Measurements from ENCODE around the gene HOXC12.
A peak's percentile ranks its signal among the peaks of the same experiment; 100 is the strongest.

The HOXC12 gene

DNA sequence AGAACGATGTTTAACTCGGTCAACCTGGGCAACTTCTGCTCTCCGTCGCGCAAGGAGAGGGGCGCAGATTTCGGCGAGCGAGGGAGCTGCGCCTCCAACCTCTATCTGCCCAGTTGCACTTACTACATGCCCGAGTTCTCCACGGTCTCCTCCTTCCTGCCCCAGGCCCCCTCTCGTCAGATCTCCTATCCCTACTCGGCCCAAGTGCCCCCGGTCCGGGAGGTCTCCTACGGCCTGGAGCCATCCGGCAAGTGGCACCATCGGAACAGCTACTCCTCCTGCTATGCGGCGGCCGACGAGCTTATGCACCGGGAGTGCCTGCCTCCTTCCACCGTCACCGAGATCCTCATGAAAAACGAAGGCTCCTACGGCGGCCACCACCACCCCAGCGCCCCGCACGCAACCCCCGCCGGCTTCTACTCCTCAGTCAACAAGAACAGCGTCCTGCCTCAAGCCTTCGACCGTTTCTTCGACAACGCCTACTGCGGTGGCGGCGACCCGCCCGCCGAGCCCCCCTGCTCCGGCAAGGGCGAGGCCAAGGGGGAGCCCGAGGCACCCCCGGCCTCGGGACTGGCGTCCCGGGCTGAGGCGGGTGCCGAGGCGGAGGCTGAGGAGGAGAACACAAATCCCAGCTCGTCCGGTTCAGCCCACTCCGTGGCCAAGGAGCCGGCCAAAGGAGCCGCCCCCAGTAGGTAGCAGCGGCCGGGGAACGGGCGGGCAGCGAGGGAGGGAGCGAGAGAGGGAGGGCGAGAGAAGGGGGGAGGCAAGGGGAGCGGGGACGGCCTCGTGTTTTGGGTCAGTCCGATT is 18.7 kb downstream of the HOXC12 start:
- no peak for DNase-seq

DNA sequence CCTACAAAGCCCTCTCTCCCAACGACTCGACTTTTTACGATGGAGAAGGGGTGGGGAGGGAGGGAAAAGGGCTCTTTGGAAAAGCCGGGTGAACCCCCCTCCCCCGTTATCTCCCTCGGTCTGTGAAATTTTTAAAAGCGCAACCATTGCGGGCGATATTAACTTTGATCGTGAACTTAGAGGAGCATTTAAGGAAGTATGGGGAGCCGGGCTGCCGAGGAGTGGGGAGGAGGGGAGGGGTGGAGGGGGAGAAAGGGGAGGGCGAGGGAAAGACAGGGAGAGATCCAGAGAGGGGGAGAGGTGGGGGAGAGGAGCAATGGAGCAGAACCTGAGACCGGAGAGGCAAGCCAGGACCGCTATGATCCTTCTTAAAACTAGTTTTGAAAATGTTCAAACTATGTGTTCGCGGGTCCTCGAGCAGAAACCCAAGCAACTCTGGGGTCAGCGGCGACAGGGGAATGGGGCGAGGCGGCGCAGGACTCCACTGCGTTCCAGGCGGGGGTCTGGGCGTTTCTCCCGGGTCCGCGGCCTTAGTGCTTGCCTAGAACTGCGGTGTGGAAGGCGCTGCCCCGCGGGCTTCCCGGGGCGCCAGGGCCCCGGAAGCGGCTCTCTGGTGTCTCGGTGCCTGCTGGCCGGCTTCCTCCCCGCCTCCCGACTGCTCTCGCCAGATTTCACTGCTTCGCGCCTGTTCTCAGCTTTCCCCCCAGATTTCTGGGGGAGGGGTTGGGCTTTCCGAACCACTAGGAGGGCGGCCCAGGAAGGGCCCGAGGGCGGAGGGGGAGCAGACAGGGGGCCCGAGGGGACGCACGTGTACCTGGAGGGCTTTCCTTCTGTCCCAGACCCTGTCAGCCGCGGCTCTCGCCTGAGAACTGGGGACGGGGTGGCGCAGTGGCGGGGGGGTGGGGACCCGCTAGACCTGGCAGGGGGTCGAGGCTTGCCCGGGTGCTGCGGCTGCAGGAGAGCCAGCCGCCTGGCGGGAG is 19.7 kb downstream of the HOXC12 start, which contains the start of gene HOTAIR:
Gene HOTAIR, minus strand, starts transcription at position 871 of the 980 bp plus-strand sequence.
- DNase-seq, result peak in 1 of 2 donors; percentile 4

DNA sequence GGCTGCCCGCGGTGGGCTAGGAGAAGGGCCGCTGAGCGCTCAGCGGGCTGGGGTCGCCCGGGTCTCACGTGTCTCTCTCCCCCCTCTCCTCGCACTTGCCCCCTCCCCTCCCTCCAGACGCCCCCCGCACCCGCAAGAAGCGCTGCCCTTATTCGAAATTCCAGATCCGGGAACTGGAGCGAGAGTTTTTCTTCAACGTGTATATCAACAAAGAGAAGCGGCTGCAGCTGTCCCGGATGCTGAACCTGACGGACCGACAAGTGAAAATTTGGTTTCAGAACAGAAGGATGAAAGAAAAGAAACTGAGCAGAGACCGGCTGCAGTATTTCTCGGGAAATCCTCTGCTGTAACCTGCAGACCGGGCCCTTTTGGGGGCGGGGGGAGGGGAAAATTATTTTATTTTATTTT is 20.4 kb downstream of the HOXC12 start:
- no peak for DNase-seq

DNA sequence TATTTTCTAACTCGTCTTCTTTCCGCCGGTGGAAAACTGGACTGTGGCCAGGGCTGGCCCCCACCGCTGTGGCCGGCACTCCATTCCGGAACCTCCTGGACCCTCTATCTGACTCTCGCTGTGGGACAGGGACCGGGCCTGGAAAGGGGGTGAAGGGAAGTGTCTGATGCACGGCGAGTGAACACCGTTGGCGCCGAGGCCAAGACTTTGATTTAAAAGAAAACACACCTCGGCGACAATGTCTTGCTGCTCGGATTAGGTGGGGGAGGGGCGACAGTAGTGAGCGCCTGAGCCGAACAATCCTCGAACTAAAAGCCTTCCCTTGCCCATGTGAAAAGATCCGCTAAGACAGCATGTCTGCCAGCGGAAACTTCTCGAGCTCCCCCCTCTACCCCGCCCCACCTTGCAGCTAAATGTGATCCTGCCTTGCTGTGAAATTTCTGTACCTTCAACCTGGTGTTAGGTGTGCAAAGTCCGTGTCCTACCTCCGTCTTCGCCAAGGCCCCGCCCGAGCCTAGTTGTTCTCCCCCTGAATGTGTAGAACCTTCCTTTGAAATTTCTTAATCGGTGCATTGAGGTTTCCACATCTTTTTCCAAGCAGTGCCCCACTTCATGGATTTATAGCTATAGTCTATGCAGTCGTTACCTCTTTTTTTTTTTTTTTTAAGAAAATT is 20.9 kb downstream of the HOXC12 start:
- DNase-seq, result no peak

DNA sequence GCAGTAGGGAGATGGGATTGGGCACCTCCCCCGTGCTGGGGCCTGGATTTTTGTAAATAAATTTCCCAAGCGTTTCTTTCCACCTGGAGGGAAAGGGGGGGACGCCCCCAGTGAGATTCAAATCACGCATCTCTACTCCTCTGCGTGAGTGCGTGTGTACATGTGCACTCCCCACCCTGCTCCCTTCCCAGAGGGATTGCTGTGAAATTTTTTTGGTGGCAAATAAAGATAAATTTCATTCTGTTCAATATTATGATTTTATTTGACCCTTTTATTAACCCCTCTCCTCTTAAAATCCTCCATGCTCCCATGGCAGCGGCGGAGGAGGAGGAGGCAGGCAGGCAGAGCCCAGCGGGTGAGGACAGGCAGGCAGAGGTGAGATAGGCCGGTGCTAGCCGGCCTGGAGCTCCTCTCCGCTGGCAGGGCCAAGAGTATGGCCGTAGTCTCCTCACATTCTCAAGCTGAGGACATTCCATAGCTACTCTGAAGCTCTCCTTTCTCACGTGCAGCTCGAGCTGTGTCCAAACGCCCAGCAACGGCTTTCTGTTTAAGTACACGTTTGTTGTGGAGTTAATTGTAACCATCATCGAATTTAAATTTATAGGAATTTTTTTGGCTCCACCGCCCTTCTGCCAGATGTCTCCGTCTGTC is 21.6 kb downstream of the HOXC12 start:
- DNase-seq, result no peak

DNA sequence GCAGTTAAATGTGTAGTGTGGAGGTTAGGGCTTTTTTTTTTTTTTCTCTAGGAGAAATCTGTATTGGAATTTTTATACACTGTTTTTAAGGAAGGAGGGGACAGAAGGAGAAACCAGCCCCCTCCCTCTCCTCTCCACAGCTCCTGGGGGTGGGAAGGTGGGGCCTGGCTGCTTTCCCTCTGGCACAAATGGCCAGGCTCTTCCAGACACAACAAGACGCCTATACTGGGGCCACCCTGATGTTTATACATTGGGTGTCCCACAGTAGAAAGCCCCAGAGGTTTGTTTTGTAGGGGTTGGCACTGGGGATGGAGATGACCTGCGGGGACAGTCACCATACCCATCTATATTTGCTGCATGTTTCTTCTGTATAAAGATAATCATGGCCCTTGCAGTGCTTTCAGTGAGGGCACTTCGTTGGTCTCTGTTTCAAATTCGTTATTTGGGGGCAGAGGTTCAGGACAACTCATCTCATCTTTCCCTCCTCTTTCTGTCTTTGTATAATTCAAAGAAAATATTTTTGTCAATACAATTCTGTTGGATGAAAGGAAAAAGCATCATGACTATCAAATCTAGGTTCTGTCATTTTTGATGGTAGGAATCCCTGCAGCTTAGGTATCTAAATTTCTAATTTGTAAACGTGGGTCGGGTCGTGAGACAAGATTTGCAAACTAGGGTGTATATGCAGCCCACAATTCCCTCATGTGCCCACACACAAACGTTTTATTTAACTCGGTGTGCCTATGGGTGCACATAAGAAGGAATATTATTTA is 22.3 kb downstream of the HOXC12 start:
- DNase-seq, result no peak

DNA sequence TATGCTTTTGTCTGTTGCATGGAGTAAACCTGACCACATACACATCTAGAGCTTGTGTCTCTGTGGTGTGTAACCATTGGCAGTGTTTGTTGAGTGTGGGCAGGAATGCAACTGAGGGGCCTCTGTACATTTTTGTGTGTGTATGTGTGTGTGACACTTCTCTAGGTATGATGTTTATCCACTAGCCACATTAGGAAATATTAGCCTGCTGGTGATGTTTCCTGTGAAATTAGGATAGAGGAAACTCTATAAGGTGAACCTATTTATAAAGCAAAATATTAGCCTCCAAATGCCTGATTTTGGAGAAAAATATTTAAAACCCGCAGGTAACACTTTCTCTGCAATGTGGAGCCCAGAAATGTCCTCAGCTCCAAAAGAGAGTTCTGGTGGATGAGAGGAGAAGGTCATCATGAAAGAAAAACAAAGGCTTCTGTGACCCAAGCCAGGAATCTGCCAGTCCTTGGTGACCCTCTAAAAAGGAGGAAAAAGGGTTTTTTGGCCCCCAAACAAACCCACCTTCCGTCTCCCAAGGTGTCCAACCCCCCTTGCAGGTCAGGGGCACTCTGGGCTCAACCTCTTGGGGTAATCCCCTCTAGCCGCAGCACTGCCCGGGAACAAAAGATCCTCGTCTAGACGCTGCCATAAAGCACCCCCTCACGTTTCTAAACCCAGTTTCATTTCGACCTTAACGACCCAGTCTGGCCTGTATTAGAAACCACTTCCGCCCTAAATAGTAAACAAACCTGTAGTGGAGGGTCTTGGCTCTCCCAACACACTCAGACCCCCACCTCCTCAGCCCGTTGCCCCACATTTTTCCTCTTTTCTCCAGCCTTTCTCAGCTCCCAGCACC is 23.1 kb downstream of the HOXC12 start:
- no peak for DNase-seq

DNA sequence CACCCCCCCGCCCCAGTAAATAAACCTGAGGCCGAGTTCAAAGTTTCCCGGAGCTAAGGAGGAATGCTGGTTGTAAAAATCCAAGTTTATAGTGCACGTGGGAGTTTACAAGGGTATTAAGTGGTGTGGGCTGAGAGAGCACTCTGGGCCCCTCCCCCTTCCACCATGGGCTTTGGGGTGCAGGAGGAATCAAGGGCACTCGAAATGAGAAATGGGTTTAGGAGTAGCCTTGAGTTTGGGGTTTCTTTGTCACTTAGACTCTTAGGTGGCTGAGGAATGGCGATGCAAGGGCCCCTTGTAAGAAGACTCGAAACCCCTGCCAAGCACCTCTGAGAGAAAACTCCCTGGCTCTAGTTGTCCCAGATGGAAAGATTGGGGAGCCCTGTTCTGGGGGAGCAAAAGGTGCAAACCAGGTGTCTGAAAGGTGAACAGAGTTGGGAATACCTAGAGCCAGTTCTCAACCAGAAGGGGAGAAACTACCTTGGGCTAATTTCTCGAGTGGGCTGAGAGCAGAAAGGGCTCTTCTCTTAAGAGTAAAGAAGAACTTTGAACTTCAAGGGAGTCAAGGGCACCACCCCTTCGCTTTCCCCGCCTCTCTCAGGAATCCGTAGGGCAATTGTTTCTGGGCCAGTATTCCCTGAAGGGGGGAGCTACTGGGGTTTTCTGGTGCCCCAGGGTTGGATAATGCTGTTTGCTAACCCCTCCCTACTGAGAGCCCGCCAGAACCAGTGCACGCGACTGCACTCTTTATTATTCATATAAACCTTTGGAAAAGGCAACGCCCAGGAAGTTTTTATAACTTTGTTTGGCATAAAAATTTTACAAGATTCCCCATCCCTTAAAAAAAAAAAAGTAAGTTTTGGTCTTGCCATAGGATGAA is 24.0 kb downstream of the HOXC12 start:
- DNase-seq, result no peak

DNA sequence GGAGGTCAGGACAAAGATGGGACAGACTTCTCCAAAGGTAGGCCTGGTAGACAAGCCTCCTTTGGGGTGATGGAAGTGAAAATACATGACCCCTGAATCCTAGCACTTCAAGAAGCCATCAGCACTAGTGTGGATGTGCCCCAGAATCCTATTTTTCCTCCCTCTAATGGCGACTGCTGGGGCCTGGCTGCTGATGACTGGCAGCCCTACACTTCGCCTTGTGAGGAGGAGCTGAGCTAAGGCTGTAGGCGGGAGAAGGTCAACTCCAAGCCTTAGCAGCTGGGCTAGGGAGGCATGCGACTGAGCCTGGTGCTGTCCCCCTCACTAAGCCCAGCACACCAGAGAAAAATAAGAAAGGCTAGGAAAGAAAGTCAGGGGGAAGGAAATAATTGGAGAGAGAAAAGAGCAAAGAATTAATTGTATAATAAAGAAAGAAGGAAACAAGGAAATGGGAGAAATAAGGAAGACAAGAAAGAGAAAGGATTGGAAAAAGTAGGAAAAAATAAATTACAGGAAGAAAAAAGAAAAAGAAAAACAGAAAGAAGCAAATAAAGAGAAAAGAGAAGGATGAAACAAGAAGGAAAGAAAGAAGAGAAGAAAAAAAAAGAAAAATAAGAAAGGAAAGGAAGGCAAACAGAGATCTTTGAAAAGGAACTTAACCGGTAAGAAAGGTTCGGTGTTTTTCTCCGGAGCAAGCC is 25.6 kb downstream of the HOXC12 start:
- no peak for DNase-seq

DNA sequence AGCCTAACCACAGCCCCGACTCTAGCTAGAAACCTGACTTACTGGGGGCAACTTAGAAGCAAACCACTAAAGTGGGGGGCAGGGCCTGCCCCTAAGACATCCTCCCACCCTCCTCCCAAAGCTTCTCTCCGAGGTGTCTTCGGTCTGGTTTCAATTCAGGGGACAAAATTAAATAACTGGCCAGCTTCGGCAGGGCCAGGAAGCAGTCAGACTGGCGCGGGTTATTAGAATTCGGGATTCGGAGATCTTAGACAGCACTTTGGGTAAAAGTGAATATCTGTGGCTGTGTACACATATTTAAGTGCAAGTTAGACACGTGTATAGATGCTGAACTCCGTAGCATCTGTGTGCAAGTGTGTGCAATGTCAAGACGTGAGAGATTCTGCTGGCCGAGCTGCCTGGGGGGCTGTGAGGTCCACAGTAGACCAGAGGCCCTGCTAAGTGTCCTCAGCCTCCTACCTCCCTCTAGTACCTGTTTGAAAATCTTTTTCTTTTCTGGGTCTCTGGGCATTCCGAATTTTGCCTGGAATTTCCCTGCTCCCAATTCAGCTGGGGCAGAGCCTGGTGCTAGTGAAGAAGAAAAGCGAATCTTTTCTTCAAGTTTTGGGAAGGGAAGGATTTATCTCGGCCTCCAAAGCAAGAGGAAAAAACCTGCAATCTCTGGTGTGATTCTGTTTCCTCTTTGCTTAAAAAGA is 26.2 kb downstream of the HOXC12 start:
- no peak for DNase-seq

DNA sequence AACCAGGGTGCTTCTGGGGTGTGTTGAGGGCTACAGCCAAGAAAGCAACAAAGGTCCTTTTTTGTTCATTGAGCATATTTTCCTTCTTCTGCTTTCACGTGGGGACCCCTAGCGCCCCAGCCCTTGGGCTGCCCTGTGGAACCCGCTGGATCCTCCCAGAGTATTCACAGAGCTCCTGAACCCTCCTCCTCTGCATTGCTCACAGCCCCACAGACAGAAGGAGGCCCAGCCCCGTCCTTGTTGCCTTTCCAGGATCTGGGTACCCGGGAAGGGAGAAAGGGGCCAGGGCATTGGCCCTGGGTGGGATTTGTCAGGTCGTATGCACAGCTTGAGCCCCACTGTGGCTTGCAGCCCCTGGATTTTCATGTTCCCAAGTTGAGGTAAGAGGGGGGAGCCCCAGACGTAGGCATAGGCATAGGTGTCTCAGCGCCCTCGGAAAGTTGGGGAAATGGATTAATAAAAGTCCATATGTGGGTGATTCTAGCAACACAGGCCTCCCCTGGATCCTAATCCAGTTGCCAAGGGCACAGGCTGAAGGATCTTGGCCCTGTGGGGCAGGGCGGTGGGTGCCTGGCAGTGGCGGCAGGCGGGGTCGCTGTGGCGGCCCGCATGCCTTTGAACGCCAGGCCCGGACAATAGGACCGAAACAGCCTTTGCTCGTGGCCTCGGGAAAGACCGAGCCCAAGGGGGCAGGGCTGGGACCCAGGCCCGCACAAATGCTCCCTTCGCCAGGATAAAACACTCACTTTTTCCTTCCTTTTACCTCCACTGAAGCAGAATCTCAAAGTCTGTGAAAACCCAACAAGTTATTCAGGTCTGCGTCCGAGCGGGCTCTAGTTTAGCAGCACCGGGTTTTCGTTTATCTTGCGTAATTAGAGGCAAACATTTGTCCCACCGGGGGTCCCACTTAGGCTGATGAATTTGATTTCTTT is 27.2 kb downstream of the HOXC12 start:
- DNase-seq, result no peak

DNA sequence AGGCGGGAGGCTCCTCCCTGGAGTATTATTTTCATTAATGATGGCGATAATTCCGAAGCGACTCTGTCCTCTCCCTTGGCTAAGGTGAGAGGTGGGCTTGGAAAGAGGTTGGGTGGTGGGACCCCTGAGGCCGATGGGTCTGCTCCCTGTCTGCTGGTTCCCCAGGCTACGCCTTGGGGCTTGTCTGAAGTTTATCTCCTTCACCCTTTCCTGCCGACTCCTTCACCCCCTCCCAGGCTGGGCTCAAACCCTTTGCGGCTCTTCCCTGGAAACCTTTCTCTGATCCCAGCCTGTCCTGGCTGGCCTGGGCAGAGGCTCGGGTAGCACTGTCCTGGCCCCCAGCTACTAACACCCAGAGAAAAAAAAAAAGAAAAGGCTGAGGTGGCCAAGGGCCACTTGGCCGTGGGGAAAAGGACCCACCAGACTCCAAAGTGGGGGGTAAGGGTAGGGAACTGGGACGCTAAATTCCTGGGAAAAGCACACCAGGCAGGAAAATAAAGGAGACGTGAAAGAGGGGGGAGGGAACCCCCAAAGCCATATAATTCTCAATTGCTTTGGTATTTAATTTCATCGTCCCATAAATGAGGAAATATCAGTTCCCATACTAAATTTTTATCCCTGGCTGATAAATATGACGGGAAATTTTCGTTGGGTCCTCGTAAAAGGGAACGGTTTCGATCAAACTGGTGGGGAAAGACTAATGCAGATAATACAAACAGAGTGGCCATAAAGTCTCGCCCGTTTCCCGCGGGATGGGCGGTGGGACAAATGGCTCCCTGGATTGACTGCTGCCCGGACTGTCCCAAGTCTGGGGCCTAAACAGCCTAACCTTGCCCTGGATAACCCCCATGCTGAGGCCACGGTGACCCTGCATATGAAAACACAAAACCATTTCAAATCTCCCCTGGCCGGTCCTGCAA is 28.2 kb downstream of the HOXC12 start:
- no peak for DNase-seq

DNA sequence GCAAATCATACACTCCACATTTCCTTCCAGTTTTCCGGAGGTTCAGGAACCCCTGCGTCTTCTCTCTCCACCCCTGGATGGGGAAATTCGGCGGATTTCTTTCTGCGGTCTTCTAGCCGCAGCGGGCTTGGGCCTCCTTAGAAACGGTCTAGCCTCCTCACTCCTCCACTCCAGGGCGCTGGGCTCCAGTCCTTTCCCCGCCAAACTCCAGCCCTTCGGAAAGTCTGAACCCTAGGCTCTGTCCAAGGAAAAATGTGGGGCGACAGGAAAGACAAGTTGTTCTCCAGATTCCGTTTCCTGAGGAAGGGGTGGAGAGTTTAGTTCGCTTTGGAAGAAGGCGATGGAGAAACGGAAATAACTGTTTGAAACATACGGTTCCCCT is 28.9 kb downstream of the HOXC12 start:
- DNase-seq, result peak in 1 of 2 donors; percentile 22

DNA sequence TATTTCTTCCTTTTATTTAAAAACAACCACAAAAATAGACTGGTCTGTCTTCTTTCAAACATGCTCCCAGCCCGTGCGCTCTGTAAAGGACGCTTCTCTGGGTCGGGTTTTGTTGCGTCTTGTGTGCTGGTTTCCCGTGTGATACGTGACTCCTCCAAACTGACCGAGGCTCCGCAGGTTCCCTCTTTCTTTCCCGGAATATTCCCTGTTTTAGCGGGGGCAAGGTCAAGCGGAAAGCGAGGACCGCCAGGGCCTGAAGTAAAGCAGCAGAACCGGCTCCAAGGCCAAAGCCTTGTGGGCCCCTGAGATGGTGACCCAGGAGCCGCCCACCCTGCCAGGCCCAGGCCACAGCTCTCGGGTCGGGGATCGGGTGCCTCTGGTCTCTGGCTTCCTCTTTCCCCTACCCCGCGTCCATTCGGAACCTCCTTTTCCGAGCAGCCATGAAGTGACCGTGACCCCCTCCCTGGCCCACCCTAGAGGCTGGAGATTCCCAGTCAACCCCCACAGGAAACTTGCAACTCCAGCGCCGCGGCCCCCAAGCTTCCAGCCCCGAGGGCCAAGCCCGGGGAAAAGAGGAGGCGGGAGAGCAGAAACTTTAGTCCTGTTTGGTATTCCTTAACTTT is 29.4 kb downstream of the HOXC12 start:
- DNase-seq, result no peak

DNA sequence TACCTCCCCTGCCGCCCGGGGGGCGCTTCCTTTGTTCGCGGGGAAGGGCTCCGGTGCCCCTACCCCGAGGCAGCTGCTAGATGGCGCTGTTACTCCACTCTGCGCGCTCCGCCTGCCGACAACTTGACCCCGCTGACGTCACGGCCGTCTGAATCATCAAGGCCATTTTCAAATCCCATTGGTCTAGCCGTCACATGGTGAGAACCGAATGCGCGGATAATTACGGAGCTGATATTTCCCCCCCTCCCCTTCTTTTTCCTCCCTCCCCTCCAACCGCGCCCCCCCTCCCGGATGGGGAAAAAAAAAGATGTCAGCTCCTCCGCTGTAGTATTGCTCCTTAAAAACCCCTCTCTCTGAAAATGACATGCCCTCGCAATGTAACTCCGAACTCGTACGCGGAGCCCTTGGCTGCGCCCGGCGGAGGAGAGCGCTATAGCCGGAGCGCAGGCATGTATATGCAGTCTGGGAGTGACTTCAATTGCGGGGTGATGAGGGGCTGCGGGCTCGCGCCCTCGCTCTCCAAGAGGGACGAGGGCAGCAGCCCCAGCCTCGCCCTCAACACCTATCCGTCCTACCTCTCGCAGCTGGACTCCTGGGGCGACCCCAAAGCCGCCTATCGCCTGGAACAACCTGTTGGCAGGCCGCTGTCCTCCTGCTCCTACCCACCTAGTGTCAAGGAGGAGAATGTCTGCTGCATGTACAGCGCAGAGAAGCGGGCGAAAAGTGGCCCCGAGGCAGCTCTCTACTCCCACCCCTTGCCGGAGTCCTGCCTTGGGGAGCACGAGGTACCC is 30.4 kb downstream of the HOXC12 start, which contains the start of gene HOXC10:
Gene HOXC10, plus strand, starts transcription at position 246 of the 791 bp plus-strand sequence. Its CDS starts 114 bp downstream, at position 360.
- peak; percentile 33 to 36 for DNase-seq
